ENCODE data around the gene ZNF853.
"Not testable (repeated sequence)": the region's sequence is repeated elsewhere in the genome, so short reads cannot be mapped to it uniquely, and the experiment has no call there.

ZNF853 gene

DNA sequence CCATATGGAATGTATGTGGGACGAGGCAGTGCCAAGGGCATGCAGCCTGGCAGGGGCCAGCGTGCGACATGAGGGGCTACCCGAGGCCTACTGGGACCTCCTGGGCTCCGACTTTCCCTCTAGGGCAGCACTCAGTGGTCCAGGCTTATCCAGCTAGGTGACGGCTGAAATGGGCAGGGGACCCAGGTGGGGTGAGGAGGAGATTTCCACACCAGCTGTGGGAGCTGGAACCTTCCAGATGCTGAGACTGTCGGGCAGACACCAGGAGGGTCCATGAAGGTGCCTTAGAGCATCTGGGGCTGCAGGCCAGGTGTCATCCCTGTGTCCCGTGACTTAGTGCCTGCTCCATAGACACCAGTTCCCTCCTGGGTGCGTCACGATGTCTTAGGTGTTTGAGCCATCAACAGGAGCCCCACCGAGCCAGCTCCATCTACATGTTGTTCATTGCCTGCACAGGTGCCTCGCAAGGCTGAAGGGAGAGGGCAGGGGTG is 35.2 kb downstream of the ZNF853 start:
- in situ Hi-C loops (cut with MboI; ENCODE audit: low sequenced_read_pairs), result no loop called here

DNA sequence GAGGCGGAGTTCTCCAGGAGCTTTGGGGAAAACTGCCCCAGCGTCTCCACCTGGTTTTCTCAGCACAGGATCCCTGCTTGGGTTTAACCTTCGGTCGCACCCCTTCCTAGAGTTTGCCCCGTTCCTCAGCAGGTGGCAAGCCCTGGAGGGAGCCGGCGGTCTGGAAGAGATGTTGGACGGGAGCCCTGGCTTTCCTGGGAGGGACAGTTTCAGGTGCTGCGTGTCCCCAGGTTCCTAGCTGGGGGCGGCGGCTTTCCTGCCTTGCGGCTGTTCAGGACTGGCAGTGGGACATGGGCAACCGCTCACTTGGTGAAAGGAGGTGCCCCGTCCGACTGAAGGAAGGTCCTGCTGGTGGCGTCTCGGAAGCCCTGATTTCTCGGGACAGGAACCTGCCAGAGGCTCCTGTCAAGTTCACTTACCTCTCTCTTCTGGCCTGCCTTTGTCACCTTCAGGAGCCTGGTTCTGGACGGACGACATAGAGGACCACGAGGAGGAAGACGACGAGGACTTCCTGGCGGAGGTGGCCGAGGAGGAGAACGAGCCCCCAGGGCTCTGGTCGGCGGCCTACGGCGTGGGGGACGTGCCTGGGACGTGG is 36.5 kb downstream of the ZNF853 start:
- in situ Hi-C loops (cut with MboI; ENCODE audit: low sequenced_read_pairs), result no loop called here

DNA sequence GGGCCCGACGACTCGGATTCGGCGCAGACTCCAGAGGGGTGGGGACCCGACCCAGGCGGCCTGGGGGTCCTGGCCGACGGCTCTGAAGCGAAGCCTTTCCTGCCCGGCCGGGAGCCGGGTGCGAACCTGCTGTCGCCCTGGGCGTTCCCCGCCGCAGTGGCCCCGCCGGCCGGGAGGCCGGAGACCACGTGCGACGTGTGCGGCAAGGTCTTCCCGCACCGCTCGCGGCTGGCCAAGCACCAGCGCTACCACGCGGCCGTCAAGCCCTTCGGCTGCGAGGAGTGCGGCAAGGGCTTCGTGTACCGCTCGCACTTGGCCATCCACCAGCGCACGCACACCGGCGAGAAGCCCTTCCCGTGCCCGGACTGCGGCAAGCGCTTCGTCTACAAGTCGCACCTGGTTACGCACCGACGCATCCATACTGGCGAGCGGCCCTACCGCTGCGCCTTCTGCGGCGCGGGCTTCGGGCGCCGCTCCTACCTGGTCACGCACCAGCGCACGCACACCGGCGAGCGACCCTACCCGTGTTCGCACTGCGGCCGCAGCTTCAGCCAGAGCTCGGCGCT is 37.1 kb downstream of the ZNF853 start:
- in situ Hi-C loops (cut with MboI; ENCODE audit: low sequenced_read_pairs), result no loop called here

DNA sequence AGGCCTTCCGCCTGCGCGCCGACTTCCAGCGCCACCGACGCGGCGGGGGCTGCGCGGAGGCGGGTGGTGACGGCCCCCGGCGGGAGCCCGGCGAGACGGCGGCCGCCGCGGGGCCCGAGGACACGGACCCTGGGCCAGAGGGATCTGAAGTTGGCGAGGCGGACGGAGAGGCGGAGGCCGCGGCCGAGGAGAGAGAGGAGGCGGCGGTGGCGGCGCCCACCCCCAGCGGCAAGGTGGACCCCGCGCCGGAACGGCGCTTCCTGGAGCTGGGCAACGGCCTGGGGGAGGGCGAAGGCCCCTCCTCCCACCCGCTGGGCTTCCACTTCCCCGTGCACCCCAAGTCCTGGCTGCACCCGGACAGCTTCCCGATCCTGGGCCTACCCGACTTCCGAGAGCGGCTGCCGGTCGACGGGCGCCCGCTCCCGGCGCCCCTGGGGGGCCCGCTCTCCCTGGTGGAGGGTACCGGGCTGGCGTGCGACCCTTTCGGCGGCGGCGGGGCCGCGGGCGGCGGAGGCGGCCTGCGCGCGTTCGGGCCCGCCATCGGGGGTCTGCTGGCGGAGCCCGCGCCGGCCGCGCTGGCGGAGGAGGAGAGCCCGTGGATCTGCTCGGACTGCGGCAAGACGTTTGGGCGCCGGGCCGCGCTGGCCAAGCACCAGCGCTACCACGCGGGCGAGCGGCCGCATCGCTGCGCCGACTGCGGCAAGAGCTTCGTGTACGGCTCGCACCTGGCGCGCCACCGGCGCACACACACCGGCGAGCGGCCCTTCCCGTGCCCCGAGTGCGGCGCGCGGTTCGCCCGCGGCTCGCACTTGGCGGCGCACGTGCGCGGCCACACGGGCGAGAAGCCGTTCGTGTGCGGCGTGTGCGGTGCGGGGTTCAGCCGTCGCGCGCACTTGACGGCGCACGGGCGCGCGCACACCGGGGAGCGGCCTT is 37.9 kb downstream of the ZNF853 start:
- in situ Hi-C loops (cut with MboI; ENCODE audit: low sequenced_read_pairs), result no loop called here

DNA sequence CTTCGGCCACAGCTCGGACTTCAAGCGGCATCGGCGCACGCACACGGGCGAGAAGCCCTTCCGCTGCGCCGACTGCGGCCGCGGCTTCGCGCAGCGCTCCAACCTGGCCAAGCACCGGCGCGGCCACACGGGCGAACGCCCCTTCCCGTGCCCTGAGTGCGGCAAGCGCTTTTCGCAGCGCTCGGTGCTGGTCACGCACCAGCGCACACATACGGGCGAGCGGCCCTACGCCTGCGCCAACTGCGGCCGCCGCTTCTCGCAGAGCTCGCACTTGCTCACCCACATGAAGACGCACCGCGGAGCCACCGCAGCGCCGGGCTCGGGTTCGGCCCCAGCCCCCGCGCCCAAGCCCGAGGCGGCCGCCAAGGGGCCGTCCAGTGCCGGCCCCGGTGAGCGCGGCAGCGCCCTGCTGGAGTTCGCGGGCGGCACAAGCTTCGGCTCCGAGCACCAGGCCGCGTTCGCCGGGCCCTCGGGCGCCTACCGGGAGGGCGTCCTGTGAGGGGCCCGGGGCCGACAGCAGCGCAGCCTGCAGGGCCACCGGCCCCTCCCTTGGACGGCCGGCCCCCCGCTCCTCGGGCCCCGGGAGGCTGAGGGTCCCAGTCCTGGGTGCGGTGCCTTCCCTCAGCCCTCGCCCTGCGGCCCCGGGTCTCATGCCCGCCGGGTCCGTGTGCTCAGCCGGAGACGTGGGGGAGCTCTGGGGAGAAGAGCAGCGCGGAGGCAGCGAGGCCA is 38.9 kb downstream of the ZNF853 start:
- in situ Hi-C loops (cut with MboI; ENCODE audit: low sequenced_read_pairs), result no loop called here

DNA sequence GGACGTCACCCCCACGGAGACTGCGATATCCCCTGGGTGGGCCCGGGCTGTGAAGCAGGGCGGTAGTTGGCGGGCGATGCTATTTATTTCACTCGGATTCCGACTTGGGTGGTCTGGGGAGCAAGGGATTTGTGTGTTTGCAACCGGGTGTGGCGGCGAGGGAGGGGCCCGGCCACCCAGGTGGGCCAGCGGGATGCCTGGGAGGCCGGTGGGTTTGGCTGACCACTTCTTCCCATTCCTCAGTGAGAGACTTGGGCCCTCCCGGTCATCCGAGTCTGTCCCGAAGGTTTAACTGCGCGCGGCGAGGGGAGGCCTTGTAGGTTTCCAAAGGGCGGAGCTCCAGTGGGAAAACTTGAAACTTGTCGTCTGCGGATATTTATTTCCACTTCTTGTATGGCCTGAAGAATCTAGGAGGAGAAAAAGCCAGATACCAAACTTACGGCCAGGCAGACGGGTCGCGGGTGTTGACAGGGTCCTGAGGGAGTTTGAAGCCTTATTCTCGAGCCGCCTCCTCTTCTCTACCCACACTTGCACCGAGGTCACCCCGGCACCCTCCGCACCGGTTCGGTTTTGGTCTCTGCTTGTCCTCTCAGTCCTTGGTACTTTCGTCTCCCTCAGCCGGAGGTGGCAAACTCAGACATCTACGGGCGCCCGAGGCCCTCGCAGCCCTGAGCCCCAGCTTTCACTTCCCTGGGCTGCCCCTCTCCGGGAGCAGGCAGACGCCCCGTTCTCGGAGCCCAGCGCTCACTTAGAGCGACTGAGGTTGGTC is 39.6 kb downstream of the ZNF853 start:
- in situ Hi-C loops (cut with MboI; ENCODE audit: low sequenced_read_pairs), result no loop called here

DNA sequence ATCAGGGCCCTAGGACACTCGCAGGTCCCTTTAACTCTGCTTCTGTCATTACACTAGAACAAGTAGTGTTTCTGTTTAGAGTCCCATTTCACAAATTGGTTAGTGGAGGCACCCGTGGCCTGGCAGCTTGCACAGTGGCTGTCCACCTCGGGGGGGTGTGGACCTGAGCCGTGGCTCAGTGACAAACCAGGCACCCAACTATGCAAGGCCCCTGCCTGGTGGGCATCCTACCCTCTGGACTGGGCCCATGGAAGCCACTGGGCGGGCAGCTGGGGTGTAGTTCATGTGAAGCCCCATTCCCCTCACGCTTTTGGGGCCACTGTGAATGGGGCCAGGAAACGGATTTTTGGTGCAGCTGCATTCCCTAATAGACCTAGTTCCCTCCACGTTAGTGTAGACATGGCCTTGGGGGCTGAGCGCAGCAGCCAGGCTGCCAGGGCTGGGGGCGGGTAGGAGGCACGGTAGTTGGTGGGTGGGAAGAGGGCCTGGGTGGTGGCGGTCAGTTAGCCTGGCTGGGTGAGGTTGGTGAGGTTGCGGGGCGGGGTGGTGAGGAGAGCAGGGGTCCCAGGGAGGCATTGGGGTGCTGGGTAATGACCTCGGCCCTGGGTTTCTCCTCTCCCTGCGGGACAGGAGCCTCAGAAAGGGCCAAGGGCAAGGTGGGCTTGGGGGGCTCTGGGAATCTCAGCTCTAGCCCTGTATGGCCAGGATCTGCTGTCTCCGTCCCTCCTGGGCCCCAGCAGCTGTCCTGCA is 40.4 kb downstream of the ZNF853 start:
- in situ Hi-C loops (cut with MboI; ENCODE audit: low sequenced_read_pairs), result no loop called here

DNA sequence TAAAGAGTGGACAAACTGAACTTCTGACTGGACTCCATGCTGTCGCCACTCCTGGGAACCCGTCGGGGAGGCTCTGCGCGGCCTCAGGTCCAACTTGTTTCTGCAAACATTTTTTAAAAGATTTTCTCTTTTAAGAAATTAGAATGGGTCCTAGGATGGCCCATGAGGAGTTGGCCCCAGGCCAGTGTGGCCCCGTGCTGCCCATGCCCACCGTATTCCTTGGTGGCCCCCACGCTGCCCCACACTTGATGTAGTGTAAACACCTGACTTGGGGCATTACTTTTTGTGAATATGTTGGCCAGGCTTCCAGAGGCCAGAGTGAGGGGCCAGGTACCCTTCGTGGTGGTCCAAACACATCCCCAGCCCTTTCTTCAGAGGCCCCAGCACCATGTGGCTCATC is 41.0 kb downstream of the ZNF853 start:
- in situ Hi-C loops (cut with MboI; ENCODE audit: low sequenced_read_pairs), result no loop called here

DNA sequence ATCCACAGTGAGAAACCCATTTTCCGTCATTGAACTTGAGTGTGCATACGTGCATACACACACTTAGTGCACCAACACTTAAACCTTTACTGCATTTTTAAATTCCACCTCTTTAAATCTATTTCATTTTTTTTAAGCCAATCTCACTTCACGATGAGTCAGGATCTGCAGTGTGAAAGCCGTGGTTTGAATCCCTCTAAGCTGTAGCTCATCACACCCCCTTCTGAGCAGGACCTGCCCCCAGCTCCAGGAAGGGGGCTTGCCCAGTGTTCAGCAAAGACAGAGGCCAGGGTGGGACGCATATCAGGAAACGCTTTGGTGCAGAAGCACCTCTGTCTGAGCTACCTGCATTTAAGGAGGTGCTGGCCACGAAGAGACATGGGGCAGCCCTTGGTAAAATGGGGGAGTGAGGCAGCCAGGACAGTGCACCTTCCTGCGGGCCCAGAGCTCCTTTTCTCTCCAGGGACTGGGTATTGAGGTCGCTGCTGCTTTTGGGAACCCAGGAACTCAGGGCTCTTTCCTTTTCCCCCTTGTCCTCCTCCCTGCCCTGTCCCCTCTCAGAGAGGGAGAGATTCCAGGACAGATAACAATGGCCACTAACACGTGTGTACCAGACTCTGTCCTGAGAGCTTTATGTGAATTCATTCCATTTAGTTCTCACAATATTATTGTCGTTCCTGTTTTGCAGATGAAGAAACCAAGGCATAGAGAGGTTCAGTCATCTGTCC is 43.4 kb downstream of the ZNF853 start:
- in situ Hi-C loops (cut with MboI; ENCODE audit: low sequenced_read_pairs), result no loop called here

DNA sequence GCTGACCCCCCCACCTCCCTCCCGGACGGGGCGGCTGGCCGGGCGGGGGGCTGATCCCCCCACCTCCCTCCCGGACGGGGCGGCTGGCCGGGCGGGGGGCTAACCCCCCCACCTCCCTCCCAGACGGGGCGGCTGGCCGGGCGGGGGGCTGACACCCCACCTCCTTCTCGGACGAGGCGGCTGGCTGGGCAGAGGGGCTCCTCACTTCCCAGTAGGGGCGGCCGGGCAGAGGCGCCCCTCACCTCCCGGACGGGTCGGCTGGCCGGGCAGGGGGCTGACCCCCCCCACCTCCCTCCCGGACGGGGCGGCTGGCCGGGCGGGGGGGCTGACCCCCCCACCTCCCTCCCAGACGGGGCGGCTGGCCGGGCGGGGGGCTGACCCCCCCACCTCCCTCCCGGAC is 55.4 kb downstream of the ZNF853 start:
- in situ Hi-C loops (cut with MboI; ENCODE audit: low sequenced_read_pairs), result not testable (repeated sequence)
